Nephron progenitor cell (in vitro differentiated cells): ENCODE measurements around the gene SBNO2.

Experiments
- DNase-seq: peaks from one replicate; pipeline ENCODE4 v3.0.0; 2021
- H3K27ac Mint-ChIP-seq: 2 replicates; pipeline ENCODE4 v1.8.0; 2021; ENCODE audit warnings: mild to moderate bottlenecking, moderate library complexity, mixed read lengths
- H3K27me3 Mint-ChIP-seq: 2 replicates; pipeline ENCODE4 v1.8.0; 2021; ENCODE audit warnings: mild to moderate bottlenecking, low read depth, mixed read lengths; ENCODE audit not compliant: poor library complexity
- H3K36me3 Mint-ChIP-seq: 2 replicates; pipeline ENCODE4 v1.8.0; 2021; ENCODE audit warnings: low read depth, mixed read lengths
- H3K4me1 Mint-ChIP-seq: 2 replicates; pipeline ENCODE4 v1.8.0; 2021; ENCODE audit warnings: mixed read lengths
- H3K4me3 Mint-ChIP-seq: 2 replicates; pipeline ENCODE4 v1.8.0; 2021; ENCODE audit warnings: mild to moderate bottlenecking, moderate library complexity, mixed read lengths
- H3K9me3 Mint-ChIP-seq: 2 replicates; pipeline ENCODE4 v1.8.0; 2021; ENCODE audit warnings: mild to moderate bottlenecking, moderate library complexity, mixed read lengths
- CTCF ChIP-seq: fragments of 200-600 bp; sonication (generic); IDR thresholded peaks from 2 replicates; pipeline ENCODE4 v1.5.0; 2021; ENCODE audit warnings: antibody characterized with exemption

SBNO2 gene

GRCh38 chr19:1081301-1082164, 92.5 kb downstream of the SBNO2 start:
- Mint-ChIP-seq H3K4me3 (no peak overlapping the region), H3K4me1 (no peaks in the 10 kb centered on the region), H3K9me3 (no peaks in the 10 kb centered on the region), H3K27ac (no peak overlapping the region), H3K27me3 (no peaks in the 10 kb centered on the region), H3K36me3 (no peaks in the 10 kb centered on the region)
- DNase-seq = no peak
- TF ChIP-seq CTCF = no peak

GRCh38 chr19:1080360-1081161, 93.5 kb downstream of the SBNO2 start:
- H3K27me3 Mint-ChIP-seq = no peaks in the 10 kb centered on the region
- H3K4me1 Mint-ChIP-seq = peaks cover 4% of the 10 kb centered on the region

GRCh38 chr19:1079566-1080111, 94.4 kb downstream of the SBNO2 start:
- Mint-ChIP-seq H3K4me3 (no peak overlapping the region), H3K27me3 (no peaks in the 10 kb centered on the region), H3K36me3 (peaks cover 6% of the 10 kb centered on the region), H3K4me1 (peaks cover 6% of the 10 kb centered on the region), H3K9me3 (no peaks in the 10 kb centered on the region), H3K27ac (no peak overlapping the region)
- DNase-seq = no peak
- TF ChIP-seq CTCF = no peak

More at GRCh38 chr19:1080360-1081161, 93.5 kb downstream of the SBNO2 start:
- Mint-ChIP-seq H3K36me3 (peaks cover 6% of the 10 kb centered on the region), H3K9me3 (no peaks in the 10 kb centered on the region), H3K4me3 (no peak overlapping the region), H3K27ac (no peak overlapping the region)
- DNase-seq = no peak
- no peak for TF ChIP-seq CTCF

- no peak overlapping the region for H3K27ac Mint-ChIP-seq
- H3K4me3 Mint-ChIP-seq = no peak overlapping the region
- DNase-seq = no peak
- no peaks in the 10 kb centered on the region for H3K9me3 Mint-ChIP-seq
- peaks cover 10% of the 10 kb centered on the region for H3K27me3 Mint-ChIP-seq
- H3K4me1 Mint-ChIP-seq = peaks cover 7% of the 10 kb centered on the region
- H3K36me3 Mint-ChIP-seq = peaks cover 6% of the 10 kb centered on the region
- TF ChIP-seq CTCF = no peak
Observed at GRCh38 chr19:1076951-1077350, 97.1 kb downstream of the SBNO2 start.

GRCh38 chr19:1076046-1076386, 98.1 kb downstream of the SBNO2 start:
- DNase-seq = no peak
- Mint-ChIP-seq H3K9me3 (no peaks in the 10 kb centered on the region), H3K36me3 (peaks cover 6% of the 10 kb centered on the region), H3K4me3 (no peak overlapping the region), H3K4me1 (peaks cover 13% of the 10 kb centered on the region), H3K27ac (no peak overlapping the region), H3K27me3 (peaks cover 16% of the 10 kb centered on the region)
- TF ChIP-seq CTCF = no peak
